Neural crest cell (in vitro differentiated cells): ENCODE data around the gene POLR1A. TPM values are rescaled to one million over a fixed set of nuclear protein-coding genes. Genes with fewer than 3 reads are reported as not detected.

Experiments
- DNase-seq: peaks from one replicate; pipeline ENCODE4 v3.0.0; 2021; ENCODE audit warnings: low read depth, mixed read lengths, low spot score
- H3K27ac Mint-ChIP-seq: one replicate; pipeline ENCODE4 v1.8.0; 2021; ENCODE audit warnings: mild to moderate bottlenecking, mixed read lengths; ENCODE audit not compliant: unreplicated experiment
- H3K27me3 Mint-ChIP-seq: 2 replicates; pipeline ENCODE4 v1.8.0; 2021; ENCODE audit warnings: low read depth, mild to moderate bottlenecking, mixed read lengths
- H3K36me3 Mint-ChIP-seq: 2 replicates; pipeline ENCODE4 v1.8.0; 2021; ENCODE audit warnings: low read depth, mild to moderate bottlenecking, mixed read lengths
- H3K4me1 Mint-ChIP-seq: 2 replicates; pipeline ENCODE4 v1.8.0; 2021; ENCODE audit warnings: mixed read lengths
- H3K4me3 Mint-ChIP-seq: one replicate; pipeline ENCODE4 v1.8.0; 2021; ENCODE audit warnings: mild to moderate bottlenecking, mixed read lengths
- H3K9me3 Mint-ChIP-seq: 2 replicates; pipeline ENCODE4 v1.8.0; 2021; ENCODE audit warnings: mixed read lengths
- CTCF ChIP-seq: fragments of 200-600 bp; sonication (generic); conservative IDR thresholded peaks from 2 replicates; pipeline ENCODE4 v1.5.0; 2021; ENCODE audit warnings: antibody characterized with exemption, mild to moderate bottlenecking
- total RNA-seq: library from RNA; stranded (reverse); gene quantifications from 2 replicates; pipeline ENCODE4 v1.2.1, GENCODE V29; 2021

The POLR1A gene
- total RNA-seq, 1 donor from 2014 or later, result 67.8 TPM

- no peak overlapping the region for H3K27ac Mint-ChIP-seq
- no peaks in the 10 kb centered on the region for H3K9me3 Mint-ChIP-seq
- peaks cover 5% of the 10 kb centered on the region for H3K4me1 Mint-ChIP-seq
- TF ChIP-seq CTCF, result no peak
- DNase-seq, result no peak
- H3K4me3 Mint-ChIP-seq, result no peak overlapping the region
- peaks cover 29% of the 10 kb centered on the region for H3K36me3 Mint-ChIP-seq
- no peaks in the 10 kb centered on the region for H3K27me3 Mint-ChIP-seq
Measured at GRCh38 chr2:86135653-86136052, 30.0 kb upstream of the POLR1A start.

GRCh38 chr2:86134709-86135108, 29.0 kb upstream of the POLR1A start:
- Mint-ChIP-seq H3K4me1 (no peaks in the 10 kb centered on the region), H3K27me3 (no peaks in the 10 kb centered on the region), H3K36me3 (peaks cover 29% of the 10 kb centered on the region), H3K27ac (no peak overlapping the region), H3K4me3 (no peak overlapping the region), H3K9me3 (no peaks in the 10 kb centered on the region)
- DNase-seq, result no peak
- no peak for TF ChIP-seq CTCF

DNA sequence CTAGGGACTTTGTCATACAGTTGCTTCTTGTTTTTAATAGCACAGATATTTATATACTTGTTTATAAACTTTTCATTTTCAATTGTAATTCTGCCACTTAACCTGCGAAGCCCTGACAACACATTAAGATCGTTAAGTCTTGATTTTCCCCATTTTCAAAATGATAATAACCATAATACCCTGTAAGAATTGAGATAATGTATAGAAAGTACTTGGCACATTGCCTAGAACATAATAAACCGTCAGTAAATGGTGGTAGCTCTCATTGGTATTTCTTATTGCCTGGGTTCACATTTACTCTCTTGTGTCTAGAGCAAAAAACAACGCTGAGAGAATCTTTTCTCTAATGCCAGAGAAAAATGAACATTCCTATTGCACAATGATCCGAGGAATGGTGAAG, 19.0 kb upstream of the POLR1A start:
- Mint-ChIP-seq H3K4me3 (no peak overlapping the region), H3K4me1 (no peaks in the 10 kb centered on the region), H3K27me3 (no peaks in the 10 kb centered on the region), H3K36me3 (peaks cover 12% of the 10 kb centered on the region), H3K9me3 (no peaks in the 10 kb centered on the region), H3K27ac (no peak overlapping the region)
- TF ChIP-seq CTCF, result no peak
- no peak for DNase-seq

DNA sequence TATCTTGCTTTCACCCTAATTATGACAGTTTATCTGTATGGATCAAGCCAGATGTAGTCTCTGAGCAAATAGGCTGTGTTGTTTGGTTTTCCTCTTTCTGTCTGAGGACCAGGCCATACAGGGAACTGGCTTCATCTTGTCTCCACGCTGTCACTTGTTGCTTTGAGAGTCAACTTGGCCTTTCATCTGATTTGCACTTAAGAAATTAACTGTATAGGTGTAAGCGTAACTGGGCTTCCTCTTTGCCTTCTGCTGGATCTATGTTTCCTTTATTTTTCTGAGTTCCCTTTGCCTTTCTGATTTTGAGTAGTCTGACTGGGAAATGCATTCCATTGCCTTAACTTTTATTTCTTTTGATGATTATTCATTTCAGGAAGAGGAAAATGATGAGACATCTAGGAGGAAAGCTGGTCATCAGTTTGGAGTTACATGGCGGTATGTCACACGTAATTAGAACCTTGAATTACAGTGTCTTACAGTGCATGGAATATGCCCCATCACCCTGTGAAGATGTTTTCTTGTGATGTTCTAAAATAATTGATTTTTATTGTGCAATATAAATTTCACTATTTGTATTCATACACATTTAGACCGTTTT, 17.7 kb upstream of the POLR1A start:
- H3K9me3 Mint-ChIP-seq, result no peaks in the 10 kb centered on the region
- TF ChIP-seq CTCF, result no peak
- H3K27me3 Mint-ChIP-seq, result no peaks in the 10 kb centered on the region
- no peak for DNase-seq
- H3K4me1 Mint-ChIP-seq, result no peaks in the 10 kb centered on the region
- no peak overlapping the region for H3K4me3 Mint-ChIP-seq
- H3K27ac Mint-ChIP-seq, result no peak overlapping the region
- peaks cover 20% of the 10 kb centered on the region for H3K36me3 Mint-ChIP-seq

DNA sequence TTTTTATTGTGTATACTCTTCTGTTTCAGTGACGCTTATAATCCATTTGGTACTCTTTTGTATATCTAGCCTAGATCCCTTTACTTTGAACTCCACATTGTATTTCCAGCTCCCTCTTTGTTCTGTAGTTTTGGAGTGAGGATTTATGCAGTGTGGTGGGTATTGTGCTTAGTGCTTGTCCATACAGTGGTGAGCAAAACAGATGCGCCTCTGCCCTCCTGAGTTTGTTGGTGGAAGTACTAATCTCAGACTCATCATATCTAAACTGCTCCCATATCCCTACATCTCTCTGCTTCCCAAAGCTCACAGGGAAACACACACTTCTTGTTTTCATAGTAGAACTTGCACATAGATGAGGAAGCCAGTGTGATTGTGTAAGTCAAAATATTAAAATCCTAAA, 12.4 kb upstream of the POLR1A start:
- H3K36me3 Mint-ChIP-seq, result peaks cover 20% of the 10 kb centered on the region
- peaks cover 4% of the 10 kb centered on the region for H3K4me1 Mint-ChIP-seq
- TF ChIP-seq CTCF, result no peak

More for the DNA sequence above, 12.4 kb upstream of the POLR1A start:
- Mint-ChIP-seq H3K4me3 (no peak overlapping the region), H3K27me3 (no peaks in the 10 kb centered on the region), H3K27ac (no peak overlapping the region), H3K9me3 (no peaks in the 10 kb centered on the region)
- DNase-seq, result no peak
